Fibroblast of pulmonary artery (primary cell): ENCODE results near the gene TFDP1.

Experiments used
- DNase-seq: peaks from one replicate; pipeline ENCODE4 v3.0.0-alpha.2; 2010; ENCODE audit warnings: low read depth
- H3K4me3 ChIP-seq: replicated peaks from 2 replicates; pipeline ENCODE4 v1.5.1; 2011; ENCODE audit warnings: low read depth, mild to moderate bottlenecking, control low read depth, low read length, moderate library complexity
- TF ChIP-seq, protein P1 (sequence below): IDR thresholded peaks from 2 replicates; pipeline ENCODE4 v1.5.1; 2011; ENCODE audit warnings: mild to moderate bottlenecking, control low read depth, low read length, inconsistent platforms; ENCODE audit errors: missing control alignments

Gene TFDP1

DNA sequence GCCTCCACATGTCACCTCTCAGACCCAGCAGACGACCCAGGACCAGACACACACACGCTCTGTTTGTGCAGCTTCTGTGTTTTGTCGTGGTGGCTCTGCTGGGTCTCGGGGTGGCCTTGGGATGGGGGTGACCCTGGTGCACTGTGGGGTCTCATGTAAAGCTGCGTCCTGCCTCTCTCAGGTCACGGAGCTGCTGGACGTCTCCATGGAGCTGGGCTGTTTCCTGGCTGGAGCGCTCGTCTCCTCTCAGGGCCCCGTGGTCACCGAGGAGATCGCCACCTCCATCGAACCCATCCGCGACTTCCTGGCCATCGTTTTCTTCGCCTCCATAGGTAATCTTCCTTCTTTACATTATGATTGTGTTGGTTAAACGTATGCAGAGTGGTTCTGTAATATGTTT, 45.4 kb upstream of the TFDP1 start:
- TF ChIP-seq, protein P1, sequence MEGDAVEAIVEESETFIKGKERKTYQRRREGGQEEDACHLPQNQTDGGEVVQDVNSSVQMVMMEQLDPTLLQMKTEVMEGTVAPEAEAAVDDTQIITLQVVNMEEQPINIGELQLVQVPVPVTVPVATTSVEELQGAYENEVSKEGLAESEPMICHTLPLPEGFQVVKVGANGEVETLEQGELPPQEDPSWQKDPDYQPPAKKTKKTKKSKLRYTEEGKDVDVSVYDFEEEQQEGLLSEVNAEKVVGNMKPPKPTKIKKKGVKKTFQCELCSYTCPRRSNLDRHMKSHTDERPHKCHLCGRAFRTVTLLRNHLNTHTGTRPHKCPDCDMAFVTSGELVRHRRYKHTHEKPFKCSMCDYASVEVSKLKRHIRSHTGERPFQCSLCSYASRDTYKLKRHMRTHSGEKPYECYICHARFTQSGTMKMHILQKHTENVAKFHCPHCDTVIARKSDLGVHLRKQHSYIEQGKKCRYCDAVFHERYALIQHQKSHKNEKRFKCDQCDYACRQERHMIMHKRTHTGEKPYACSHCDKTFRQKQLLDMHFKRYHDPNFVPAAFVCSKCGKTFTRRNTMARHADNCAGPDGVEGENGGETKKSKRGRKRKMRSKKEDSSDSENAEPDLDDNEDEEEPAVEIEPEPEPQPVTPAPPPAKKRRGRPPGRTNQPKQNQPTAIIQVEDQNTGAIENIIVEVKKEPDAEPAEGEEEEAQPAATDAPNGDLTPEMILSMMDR: no peak
- H3K4me3 ChIP-seq: no peak overlapping the region
- DNase-seq: no peak

DNA sequence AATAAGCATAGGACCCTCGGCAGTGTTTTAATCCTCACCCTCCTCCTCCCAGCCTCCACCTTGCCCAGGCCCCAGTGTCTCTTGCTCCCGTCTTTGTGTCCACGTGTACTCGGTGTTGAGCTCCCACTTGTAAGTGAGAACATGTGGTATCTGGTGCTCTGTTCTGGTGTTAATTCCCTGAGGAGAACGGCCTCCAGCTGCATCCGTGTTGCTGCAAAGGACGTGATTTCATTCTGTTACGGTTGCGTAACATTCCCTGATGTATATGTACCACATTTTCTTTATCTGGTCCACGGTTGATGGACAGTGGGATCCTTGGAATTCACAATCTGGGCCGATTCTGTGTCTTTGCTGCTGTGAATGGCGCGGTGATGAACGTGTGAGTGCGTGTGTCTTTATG, 44.7 kb upstream of the TFDP1 start:
- TF ChIP-seq, protein P1: no peak
- no peak overlapping the region for H3K4me3 ChIP-seq
- DNase-seq: no peak

DNA sequence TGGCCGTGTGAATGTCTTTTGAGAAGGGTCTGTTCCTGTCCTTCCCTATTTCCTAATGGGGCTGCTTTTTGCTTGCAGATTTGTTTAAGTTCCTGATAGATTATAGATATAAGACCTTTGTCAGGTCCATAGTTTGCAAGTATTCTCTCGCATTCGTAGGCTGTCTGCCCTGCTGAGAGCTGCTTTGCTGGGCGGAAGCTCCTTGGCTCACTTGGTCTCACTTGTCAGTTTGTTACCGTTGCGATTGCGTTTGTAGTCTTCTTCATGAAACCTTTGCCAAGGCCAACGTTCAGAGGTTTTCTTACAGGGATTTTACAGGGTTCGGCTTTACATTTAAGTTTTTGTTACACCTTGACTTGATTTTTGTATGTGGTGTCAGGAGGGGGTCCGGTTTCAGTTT, 44.0 kb upstream of the TFDP1 start:
- H3K4me3 ChIP-seq: no peak overlapping the region
- DNase-seq: no peak
- TF ChIP-seq, protein P1: no peak

DNA sequence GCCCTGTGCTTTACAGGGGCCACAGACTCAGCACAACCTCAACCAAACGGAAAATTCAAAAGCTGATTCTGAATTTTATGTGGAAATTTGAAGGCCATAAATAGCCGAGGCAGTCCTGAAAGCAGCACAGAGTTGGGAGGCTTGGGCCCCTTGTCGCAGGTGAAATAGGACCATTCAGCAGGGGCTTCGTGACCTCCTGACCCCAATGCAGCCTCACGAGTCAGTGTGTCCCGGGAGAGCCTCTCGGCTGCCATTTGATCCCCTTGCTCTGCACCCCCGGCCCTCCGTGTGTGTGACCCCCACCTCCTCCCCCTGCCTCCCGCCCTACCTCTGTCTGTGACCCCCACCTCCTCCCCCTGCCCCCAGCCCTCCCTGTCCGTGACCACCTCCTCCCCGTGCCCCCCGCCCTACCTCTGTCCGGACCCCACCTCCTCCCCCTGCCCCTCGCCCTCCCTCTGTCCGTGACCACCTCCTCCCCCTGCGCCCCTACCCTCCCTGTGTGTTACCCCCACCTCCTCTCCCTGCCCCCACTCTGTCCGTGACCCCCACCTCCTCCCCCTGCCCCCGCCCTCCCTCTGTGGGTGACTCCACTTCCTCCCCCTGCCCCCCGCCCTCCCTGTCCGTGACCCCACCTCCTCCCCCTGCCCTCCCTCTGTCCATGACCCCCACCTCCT, 41.7 kb upstream of the TFDP1 start:
- no peak overlapping the region for H3K4me3 ChIP-seq
- no peak for DNase-seq
- TF ChIP-seq, protein P1: no peak

DNA sequence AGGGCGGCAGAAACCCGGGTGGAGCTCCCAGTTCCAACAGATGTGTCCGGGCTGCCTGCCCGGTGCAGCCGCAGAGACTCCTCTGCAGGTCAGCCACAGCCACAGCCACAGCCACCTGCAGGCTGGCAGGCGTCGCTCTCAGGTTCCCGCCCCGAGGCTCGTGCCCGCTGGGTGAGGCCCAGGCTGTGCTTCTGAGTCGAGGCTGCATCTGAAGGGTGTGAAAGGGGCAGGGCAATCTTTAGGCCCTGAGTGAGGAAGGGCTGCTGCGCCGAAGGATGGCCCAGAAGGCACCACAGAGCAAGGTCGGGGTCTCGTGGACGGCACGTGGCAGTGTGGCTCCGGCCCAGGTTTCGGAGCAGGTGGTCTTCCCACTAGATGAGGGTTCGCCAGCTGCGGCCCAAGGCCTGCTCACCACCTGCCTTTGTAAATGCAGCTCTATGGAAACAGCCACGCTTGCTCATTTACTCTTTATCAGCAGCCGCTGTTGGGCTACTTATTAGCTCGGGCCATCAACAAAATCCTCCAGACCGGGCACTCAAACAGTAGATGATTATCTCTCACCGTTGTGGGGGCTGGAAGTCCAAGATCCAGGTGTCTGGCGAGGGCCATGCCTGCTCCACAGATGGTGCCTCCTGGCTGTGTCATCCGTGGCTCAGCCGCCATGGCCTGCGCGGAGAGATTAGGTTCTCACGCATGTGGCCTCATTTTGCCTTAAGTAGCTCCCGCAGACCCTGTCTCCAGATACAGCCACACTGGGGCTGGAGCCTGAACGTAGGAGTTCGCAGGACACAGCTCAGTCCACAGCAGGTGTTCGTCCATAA, 40.3 kb upstream of the TFDP1 start:
- DNase-seq: no peak
- H3K4me3 ChIP-seq: no peak overlapping the region
- TF ChIP-seq, protein P1: no peak

DNA sequence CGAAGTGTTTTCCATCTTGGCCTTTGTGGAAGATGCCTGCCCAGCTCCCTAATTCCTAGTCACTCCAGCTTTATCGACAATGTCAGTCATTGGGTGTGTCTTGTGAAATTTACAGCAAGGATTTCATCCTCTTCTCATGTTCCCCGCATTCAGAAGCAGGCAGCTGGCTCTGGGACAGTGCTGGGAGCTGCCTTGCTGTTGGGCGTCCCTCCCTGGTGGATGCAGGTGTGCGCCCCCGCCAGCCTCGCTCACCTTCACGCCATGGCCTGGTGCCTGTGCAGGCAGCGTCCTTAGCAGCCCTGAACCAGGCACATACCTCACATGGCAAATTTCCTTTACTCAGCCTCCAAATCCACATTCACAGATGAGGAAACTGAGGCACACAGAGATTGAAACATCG, 39.7 kb upstream of the TFDP1 start:
- TF ChIP-seq, protein P1: no peak

DNA sequence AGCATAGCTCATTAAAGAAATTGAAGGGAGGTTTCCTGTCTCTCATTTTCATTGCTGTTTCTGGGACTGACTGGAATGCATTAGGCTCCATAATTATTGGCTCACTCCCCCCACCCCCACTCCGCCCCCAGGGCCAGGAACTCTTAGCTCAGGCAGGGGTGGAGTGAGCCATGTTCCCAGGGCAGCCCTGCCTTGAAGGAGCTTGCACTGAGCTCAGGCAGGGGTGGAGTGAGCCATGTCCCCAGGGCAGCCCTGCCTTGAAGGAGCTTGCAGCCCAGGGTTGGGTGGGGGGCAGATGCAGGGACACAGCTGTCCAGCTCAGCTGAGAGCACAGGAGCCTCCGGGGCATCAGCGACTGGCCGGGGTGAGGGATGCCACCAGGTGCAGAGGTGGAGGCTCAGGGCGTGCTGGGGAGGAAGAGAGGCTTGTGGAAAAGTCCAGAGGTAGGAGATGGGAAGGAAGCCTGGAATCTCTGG, 39.1 kb upstream of the TFDP1 start:
- H3K4me3 ChIP-seq: no peak overlapping the region
- no peak for DNase-seq
- TF ChIP-seq, protein P1: no peak

More for the DNA sequence above, 39.7 kb upstream of the TFDP1 start:
- no peak for DNase-seq
- no peak overlapping the region for H3K4me3 ChIP-seq
